ENCODE results near the gene SYCP1. TPM values are rescaled to one million over a fixed set of nuclear protein-coding genes. Genes with fewer than 3 reads are reported as not detected.
"Not testable (repeated sequence)": the region's sequence is repeated elsewhere in the genome, so short reads cannot be mapped to it uniquely, and the experiment has no call there.

SYCP1 gene
- total RNA-seq, 1 donor from 2014 or later: not detected

DNA sequence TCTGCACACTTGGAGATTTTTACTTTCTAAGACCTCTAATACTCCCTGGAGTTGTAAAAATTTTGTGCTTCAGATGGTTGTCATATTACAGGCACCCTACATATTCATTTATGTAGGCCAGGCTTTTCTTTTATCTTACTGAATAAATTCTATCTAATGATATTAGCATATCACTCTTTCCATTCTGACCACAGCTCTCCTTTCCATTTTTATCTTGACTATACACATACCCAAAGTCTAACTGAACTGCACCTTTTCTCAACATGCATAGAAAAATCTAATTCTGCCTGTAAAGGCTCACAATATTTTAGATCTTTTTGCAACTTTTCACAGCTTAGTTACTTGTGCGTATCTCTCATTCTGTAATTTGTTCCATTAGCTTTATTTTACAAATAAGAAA lies 122.2 kb downstream of the SYCP1 start:
- ATAC-seq: no peak

DNA sequence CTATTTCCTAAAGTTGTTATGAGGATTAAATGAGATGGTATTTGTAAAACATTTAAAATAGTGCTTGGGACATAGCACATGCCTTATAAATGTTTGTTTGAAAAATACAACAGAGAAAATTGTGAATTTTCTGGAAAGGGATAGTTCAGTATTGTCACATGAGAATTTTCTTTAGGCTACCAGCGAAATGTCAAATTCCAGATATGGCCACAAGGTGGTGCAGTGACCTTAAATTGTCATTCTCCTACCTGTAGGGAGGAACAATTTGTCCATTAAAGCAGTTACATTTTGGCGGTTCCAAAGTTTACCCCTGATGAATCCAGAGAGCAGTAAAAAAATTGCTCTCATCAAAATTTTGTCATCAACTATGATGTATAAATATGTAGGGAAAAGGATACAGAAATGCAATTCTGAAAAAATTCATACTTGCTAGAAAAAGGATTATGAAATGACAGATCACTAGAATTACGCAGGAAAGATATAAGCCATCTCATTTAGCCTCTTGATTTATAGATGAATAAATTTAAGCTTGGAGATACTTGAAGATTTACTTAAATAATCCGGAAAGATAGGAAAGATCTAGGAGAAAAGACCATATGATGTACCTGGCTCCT lies 124.7 kb downstream of the SYCP1 start:
- peak; percentile 64 for ATAC-seq

DNA sequence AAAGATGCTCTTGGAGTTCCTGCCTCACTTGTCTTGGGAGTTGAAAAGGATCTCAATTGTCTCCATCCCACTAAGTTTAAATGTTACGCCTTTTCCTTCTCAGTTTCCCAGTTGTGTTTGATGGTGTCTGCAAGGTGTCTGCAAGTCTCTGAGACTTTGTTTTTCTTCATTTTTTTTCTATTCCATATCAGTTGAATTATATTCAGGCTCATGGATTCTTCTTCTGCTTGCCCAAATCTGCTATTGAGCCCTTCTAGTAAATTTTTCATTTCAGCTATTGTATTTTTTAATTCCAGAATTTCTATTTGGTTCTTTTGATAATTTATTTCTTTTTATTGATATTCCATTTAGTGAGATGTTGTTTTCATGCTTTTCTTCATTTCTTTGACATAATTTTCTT lies 127.6 kb downstream of the SYCP1 start:
- no peak for ATAC-seq

DNA sequence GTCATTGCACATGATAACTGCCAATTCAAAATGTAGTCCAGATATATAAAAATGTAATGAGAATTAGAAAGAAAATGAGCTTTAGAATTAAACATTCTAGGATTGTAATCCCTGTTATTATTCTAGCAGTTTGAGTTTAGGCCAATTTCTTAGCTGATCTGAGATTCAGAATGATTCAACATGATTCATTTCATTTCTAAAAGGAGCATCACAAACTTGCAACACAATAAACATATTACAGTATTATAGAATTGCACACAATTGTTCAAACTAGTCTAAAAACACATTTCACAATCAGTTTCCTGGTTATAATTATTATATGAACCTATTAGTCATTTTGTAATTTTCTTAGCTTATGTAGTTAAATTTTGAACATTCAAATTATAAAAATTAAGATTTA lies 131.6 kb downstream of the SYCP1 start:
- ATAC-seq: peak; percentile 48

DNA sequence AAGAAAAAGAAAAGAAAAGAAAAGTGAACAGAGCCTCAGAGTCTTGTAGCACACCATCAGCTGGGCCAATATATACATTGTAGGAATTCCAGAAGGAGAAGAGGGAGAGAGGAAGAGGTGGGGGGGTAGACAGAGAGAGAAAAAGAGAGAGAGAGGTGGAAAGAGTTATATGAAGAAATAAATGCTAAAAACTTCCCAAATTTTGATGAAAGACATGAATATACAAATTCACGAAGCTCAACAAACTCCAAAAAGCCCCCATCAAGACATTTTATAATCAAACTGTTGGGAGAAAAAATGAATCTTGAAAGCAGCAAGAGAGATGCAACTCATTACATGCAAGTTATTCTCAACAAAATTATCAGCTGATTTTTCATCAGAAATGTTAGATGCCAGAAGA lies 133.4 kb downstream of the SYCP1 start:
- ATAC-seq: no peak

DNA sequence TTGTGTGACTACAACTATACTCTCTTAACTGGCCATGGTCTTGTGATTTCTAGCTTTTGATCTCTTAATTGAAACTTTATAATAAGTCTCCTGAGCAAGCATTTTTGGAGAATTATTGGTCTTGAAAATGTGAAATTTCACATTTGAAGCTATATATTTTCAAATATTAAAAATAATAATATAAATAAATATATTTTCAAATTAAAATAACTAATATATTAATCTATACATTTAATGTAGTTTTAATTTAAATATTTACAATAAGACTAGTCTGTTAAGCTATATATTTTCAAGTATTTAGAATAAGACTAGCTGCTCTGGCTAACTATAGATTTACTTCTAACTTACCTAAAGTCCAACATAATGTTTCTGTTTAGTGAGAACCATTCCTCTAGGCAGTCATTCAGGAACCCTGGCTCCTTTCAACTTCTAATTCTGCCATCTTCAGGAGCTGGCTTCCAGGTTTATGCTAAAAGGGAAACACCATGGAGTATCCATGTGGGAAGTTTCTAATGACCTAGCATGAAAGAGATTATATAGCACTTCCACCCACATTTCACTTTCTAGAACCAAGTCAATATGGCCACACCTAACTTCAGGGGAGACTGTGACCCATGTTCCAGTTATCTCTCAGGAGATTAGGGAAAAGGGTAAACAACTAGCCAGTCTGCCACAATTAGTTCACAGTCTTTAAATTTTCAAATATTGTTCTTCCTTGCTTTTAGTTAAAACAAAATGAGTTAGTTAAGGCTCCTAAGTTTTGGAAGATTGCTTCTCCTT lies 143.0 kb downstream of the SYCP1 start:
- ATAC-seq: no peak

DNA sequence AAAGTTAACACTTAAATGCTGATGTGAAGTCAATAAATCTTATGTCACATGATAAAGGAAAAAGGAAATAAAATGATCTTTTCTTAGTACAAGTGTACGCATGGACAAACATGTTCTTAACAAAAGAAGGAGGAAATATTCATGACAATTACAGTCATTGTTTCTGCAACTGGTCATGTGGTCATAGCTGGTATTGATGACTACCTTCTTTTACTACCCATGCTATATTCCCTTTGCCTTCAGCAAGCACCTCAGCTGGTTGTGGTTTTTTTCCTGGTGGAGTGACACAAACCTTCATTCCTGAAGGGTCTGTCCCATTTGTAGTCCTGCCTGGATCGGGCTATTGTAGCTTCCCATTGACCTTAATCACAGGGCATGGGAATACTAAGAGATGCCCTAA lies 151.5 kb downstream of the SYCP1 start:
- no peak for ATAC-seq

DNA sequence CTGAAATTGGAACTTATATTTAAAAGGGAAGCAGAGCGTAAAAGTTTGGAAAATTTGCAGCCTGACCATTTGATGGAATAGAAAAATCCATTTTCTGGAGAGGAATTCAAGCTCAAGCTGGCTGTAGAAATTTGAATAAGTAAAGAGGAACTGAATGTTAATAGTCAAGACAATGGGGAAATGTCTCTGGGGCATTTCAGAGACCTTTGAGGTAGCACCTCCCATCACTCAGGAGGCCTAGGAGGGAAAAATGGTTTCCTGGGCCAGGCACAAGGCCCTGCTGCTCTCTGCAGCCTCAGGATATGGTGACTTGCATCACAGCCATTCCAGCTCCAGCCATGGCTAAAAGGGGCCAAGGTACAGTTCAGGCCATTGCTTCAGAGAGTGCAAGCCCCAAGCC lies 157.3 kb downstream of the SYCP1 start:
- no peak for ATAC-seq

DNA sequence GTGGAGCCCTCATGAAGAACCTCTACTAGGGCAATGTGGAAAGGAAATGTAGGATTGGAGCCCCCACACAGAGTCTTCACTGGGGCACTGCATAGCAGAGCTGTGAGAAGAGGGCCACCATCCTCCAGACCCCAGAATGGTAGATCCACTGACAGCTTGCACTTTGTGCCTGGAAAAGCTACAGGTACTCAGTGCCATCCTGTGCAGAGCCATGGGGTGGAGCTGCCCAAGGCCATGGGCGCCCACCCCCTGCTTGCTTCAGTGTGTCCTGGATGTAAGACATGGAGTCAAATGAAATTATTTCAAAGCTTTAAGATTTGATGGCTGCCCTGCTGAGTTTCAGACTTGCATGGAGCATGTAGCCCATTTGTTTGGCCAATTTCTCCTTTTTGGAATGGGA lies 157.8 kb downstream of the SYCP1 start:
- ATAC-seq: no peak

DNA sequence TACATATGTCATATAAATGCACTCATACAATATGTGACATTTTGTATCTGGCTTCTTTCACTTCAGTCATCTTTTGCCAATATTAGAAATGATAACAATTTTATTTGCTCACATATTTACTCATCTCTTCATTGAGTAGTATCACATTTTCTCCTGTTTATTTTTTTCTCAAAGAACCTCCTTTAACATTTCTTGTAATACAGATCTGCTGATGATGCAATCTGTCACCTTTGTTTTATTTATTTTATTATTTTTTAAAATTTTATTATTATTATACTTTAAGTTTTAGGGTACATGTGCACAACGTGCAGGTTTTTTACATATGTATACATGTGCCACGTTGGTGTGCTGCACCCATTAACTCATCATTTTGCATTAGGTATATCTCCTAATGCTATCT lies 159.1 kb downstream of the SYCP1 start:
- no peak for ATAC-seq

DNA sequence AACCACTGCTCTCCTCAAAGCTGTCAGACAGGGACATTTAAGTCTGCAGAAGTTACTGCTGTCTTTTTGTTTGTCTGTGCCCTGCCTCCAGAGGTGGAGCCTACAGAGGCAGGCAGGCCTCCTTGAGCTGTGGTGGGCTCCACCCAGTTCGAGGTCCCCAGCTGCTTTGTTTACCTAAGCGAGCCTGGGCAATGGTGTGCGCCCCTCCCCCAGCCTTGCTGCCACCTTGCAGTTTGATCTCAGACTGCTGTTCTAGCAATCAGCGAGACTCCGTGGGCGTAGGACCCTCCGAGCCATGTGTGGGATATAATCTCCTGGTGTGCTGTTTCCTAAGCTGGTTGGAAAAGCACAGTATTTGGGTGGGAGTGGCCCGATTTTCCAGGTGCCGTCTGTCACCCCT lies 164.9 kb downstream of the SYCP1 start:
- not testable (repeated sequence) for ATAC-seq

DNA sequence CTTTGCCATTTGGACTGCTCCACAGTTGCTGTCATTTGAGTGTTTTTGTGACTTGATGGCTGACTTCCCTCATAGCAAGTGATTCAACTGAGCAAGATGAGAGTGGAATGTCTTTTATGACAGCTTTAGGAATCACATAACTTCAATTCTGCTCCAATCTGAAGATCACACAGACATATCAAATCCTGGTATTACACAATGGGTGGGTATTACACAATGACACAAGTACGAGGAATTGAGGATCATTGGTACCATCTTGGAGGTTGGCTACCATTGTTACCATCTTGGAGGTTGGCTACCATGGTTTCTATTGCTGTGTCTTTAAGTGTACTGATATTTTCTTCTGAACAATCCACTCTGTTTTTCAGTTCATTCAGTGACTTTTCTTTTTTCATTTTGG lies 166.5 kb downstream of the SYCP1 start:
- ATAC-seq: no peak

DNA sequence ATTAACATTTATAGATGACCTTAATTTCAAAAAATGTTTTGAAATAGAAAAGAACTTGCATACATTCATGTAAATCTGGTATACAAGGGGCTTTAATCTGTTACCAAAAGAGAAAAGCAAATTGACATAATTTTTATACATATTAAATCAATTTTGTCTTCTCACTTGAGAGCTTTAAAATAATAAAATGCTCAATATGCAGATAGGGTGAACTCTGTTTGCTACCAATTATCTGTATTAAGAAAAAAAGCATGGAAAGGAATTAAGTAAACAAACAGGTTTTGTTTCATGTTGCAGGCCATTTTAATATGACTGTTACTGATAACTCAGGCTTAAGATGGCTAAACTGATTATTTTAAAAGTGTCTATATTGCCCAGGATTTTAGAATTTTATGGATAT lies 168.9 kb downstream of the SYCP1 start:
- ATAC-seq: no peak

DNA sequence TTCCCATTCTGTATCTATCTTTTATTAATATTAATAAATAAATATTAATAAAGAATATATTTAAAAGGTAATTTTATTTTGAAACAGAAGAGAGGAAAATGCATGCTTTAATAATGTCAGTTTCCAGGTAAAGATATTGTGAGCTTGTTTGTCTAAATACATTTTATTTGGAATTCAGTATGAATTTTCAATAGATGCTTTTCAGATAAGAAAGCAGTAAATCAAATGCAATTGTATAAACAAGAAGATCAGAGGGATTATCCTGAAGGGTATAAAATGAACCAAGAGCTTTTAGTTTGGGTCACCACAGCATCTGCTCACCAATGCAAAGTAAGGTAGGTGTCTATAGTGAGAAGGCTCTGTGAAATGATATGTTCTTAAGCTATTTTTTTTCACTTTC lies 174.9 kb downstream of the SYCP1 start, which contains the start of gene TSHB:
Gene TSHB (plus strand): TSS at position 301 of the 400 bp plus-strand sequence. CDS start 3,537 bp downstream, outside the sequence.
- ATAC-seq: no peak

DNA sequence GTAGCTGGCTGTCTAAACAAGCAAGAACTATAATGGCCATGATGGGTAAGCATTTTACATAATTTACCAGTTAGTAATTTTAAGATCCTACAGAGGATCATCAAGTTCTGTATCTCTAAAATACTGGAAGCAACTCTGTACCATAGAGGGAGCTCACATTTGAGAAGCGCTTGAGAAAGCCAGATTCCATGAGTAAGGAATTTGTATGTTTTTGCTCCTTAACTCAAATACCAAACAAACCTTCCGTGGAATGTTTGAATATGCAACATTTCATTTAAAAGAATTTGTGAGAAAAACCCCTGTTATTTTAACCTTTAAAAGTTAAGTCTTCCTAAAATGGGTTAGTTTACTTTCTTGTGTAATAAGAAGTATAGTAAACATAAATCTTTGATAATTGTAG lies 176.9 kb downstream of the SYCP1 start:
- ATAC-seq: no peak

DNA sequence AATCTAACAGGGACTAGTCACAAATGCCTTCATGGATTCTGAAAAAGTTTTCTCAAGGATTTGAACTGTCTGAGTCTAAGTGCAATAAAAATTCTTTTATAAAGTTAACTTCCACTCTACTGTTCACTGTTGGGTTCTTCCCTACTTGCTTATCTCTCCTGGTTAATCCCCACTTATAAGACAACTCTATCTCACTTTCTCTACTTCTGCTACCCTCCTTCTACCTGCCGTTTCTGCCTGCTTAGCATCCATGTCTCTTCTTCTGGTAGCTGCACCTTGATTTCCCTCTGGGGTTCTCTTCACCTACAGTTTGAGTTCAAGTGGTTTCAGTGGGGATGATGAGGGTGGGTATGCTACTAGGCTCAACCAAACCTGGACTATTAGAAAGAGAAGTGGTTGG lies 181.0 kb downstream of the SYCP1 start:
- ATAC-seq: no peak

DNA sequence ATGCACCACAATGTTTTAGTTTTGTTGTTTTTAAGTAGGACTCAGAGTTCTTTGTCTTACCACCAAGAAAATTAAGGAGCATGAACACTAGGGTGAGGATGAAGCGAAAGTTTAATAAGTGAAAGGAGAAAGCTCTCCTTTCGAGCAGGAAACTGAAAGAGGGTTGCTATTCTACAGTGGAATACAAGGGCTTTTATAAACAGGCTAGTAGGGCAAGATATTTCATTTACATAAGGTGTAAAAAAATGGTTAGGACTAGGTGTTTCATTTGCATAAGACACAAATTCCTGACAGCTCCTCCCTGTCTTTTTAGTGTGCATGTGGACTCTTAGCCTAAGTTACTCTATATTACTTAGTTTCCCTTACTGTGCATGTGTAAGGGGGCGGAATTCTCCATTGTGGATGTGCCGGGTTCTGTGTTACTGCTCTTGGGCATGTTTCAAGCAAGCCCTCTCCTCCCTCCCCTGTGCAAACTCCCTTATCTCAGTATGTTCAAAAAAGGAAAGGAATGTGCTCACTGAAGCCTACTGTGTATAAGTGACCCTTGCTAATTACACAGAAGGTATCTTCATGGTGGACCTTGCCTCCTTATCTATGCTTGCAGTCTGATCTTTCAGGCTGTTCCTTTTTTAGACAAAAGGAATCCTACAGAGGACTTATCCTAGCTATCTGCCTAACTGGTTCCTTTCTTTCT lies 182.3 kb downstream of the SYCP1 start:
- ATAC-seq: no peak

DNA sequence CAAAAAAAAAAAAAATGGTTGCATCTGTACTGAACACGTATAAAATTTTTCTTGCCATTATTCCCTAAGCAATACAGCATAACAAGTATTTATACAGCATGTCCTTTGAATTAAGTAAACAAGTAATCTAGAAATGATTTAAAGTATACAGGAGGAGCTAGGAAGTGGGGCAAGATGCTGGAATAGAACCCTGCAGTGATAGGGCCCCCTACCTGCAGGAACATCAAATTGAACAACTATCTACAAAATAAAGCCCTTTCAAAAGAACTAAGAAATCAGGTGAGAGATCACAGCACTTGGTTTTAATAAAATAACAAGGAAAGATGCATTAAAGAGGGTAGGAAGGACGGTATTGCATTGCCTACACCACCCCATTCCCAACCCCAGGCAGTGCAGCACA lies 185.8 kb downstream of the SYCP1 start:
- ATAC-seq: no peak

DNA sequence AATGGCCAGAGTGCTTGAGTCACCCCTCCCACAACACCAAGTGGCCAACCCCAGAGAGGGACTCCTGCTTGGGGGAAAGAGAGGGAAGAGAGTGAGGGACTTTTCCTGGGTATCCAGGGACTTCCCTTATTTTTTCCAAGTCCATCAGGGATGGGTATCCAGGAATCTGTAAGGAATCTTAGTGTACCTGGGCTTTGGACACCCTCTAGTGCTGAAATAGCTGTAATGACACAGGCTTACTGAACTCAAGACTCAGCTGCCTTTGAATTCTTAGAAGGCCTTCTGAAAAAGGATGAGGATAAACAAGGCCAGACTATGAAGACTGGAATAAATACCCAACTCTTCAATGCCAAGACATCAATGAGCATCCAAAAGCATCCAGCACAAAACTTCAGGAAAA lies 187.0 kb downstream of the SYCP1 start:
- peak; percentile 55 for ATAC-seq

All from esophagus mucosa (tissue), 1 donor.